HG03159 (cell line): ENCODE results near the gene DEPDC1B.
A peak's percentile ranks its signal among the peaks of the same experiment; 100 is the strongest.
"Not testable (repeated sequence)": the region's sequence is repeated elsewhere in the genome, so short reads cannot be mapped to it uniquely, and the experiment has no call there.

Experiments
- ATAC-seq: cut with Tn5 transposase; IDR thresholded peaks from one replicate; pipeline ENCODE4 v1.9.1; 2021; ENCODE audit warnings: mild to moderate bottlenecking, moderate library complexity; ENCODE audit not compliant: unreplicated experiment

The DEPDC1B gene

DNA sequence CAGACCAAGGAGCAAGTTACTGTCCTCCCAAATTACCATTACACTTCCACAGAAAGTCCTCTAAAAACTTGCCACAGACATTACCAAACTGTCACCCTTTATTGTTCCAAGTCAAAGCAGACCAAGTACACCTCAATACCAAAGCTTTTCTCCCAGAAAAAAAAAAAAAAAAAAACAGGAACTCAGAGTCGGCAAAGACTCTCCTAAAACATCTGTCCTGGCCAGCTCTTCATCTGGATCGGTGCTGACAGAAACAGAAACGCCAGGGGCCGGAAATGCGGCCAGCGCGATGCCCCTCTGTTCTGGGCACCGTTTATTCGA is 718 bp downstream of the DEPDC1B start:
- ATAC-seq: no peak

DNA sequence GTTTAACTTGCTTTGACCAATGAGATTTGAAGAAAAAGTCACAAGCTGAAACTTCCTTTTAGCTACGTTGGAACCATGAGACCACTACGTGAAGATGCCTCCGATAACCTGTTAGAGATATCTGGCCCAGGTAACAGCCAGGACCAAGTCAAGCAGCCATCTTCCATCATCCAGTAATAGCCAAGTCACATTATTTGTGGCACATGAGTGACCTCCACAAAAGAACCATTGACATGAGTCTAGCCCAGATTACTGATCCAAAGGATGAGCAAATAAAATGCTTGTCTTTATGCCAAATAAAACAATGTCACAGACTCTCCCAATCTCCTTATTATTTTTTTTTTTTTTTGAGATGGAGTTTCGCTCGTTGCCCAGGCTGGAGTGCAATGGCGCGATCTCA is 1.6 kb downstream of the DEPDC1B start:
- no peak for ATAC-seq

DNA sequence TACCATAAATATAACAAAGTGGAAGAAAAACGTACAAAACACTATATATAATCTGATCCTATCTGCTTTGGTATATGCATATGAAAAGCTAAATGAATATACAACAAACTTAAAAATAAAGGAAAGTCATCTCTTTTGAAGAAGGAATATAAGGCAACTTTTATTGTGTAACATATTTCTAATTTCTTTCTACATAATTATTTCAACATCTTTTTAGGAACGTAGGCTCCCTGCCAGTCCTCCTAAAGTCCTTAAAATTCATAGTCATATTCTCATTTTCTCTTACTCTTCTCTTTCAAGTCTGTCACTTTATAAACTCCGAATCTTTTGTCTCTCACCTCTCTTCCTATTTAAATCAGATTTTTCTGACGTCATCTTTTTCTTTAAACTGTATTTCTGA is 9.6 kb downstream of the DEPDC1B start:
- no peak for ATAC-seq

DNA sequence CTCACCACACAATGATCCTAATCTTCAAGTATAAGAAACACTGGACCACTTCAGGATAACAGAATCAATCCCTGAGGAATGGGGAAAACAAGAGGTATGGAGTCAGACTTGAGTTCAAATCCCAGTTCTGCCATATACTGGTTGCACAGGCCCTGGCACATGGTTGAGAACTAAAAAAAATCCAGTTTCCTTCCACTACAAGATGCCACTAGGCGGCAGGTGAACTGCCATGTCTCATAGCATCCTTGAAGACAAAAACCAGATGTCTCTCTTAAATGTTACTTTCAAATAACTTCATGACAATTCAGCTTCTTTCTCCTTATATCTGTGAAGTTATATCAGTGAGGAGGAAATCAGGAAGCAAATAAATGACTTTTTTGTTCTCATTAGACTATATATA is 11.0 kb downstream of the DEPDC1B start:
- no peak for ATAC-seq

DNA sequence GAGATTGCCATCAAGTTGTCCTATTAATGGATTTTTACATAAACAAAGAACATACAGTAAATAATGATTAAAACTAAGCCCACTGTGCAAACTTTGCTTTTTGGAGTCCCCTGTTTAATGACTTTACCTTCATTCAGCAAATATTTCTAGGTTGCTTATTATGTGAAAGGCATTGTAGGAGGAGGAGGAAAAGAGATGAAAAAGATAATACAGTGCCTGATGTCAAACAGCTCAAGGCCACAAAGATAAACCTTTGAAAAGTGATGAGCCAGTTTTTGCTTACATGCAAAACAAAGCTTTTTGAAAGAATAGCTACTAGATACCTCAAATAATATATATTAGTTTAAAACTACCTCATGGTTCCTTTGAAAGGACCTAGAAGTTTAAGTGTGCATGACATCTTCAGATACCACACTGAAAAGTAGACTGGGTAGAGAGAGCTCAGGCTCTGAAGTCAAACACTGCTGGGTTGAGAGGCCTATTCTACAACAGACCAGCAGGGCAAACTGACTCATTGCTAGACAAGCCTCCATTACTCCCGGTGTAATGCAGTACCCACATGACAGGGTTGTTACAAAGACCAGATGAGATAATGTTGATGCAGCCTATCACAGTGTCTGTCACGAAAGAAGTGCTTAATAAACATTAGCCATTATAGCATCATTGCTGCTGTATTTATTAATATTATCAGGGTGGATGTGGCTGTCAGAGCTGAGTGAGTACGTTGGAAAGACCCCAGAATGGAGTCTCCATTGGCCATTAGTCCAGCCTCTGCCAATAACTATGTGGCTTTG is 11.8 kb downstream of the DEPDC1B start:
- peak; percentile 96 for ATAC-seq

DNA sequence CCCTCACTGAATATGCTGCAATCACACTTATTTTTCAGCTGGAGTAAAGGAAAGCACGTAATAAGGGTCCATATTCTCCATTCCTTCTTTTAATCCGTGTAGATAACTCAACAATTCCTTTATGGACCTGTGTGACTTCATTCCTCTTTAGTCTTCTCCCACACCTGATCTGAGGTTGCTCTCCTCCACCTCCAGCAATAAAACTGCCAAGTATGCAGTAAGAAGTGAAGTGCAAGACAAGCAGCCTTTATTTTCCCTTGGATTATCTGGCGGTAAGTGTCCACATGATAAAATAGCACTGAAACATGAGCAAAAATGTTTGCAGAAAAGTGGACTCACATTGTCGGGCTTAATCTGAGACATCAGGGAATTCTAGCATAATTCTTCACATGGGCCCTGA is 13.8 kb downstream of the DEPDC1B start:
- ATAC-seq: no peak

DNA sequence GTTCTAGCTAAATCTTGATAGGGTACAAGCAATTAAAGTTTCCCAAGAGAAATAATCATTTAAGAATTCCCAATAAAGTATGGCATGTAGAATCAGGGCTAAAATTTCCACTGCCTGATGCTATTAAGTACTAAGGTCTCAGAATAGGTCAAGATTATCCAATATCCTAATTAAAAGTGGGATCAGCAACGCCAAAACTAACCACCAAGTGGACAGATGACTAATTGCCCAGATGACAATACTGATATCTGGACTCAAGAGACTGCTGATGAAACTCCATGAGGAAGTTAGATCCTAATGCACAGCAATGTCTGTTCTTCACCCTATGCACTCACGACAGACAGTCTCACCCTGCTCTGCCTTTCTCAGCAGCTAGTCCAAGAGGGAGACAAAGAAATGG is 14.3 kb downstream of the DEPDC1B start:
- no peak for ATAC-seq

DNA sequence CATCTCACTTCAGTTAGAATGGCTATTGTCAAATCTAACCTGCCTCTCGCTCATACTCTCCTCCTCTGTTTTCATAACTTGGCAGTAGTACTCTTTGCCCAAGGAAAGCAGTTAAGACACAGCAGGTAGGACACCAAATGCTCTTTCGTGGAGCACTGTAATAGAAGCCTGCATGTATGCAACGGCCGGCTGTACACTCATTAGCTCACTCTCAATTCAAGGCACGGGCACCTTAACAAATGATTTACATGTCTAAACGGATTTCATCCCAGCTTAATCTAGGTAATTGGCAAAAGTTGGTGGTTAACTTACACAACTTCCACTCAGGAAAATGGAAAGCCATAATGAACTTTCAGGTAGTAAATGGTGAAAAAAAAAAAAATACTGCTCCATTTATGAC is 14.9 kb downstream of the DEPDC1B start:
- ATAC-seq: no peak

DNA sequence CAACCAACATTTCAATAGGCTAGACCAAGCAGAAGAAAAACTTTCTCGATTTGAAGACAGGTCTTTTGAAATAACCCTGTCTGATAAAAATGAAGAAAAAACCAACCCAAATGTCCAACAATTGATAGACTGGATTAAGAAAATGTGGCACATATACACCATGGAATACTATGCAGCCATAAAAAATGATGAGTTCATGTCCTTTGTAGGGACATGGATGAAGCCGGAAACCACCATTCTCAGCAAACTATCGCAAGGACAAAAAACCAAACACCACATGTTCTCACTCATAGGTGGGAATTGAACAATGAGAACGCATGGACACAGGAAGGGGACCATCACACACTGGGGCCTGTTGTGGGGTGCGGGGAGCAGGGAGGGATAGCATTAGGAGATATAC is 18.0 kb downstream of the DEPDC1B start:
- ATAC-seq: not testable (repeated sequence)

DNA sequence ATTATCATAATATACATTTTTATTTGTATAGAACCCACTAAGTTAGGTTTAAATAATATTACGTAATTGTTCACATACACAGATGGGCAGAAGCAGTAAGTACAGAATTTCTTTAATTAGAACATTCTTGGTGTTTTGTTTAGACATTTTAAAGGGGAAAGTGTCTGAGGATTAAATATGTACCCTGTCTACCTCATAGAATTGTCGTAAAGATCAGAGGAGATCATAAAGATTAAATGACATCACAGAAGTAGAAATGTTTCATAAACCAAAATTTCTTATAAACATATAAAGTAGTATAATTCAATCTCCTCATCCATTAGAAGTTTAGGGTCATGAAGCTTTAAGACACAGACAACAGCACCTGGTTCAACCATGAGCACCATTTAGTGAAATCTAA is 20.1 kb downstream of the DEPDC1B start:
- no peak for ATAC-seq

DNA sequence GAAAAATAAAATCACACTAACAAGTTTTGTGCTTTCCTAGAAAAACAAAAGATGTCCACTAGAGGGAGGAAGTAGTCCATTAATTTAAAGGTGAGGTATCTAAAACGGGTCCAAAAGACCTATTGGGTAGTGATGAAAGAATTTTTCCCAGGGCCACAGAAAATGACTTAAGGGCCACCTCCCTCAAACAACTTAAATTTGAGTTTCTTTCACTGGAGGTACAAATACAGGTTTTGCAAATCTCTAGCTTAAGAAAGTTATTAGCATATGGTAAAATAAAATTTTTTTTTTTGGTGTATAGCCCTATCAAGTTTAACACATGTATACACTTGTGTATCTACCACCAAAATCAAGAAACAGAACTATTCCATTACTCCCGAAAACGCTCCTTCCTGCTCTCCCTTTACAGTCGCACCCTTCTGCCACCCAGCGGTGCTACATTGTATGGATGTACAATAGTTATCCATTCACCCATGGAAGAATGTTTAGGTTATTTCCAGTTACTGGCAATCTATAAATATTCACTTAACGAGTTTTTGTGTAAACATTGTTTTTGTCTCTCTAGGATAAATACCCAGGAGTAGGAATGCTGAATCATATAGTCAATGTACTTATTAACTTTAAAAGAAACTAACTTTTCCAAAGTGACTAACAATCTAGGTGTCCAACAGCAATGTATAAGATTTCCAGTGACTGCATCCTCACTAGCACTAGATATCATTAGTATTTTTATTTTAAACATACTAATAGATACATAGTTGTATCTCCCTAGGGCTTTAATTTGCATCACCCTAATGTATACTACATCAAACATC is 21.9 kb downstream of the DEPDC1B start:
- peak; percentile 56 for ATAC-seq

DNA sequence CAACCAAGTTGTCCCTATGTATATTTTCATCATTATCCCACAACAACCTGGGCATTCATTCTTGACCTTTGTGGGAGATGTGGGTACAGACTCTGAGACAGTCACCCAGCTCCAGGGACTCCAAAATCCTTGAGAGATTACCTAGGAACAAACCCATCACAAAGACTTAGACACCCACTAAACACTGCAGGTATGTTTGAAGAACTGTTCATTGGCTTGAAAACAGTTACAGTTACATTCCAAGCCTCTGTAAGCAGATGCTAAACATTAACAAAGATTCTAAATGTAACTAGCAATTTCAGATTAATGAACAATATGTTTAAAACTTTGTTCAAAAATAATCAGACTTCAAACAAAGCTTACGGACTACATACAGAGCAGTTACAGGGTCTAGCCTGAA is 24.7 kb downstream of the DEPDC1B start:
- no peak for ATAC-seq

DNA sequence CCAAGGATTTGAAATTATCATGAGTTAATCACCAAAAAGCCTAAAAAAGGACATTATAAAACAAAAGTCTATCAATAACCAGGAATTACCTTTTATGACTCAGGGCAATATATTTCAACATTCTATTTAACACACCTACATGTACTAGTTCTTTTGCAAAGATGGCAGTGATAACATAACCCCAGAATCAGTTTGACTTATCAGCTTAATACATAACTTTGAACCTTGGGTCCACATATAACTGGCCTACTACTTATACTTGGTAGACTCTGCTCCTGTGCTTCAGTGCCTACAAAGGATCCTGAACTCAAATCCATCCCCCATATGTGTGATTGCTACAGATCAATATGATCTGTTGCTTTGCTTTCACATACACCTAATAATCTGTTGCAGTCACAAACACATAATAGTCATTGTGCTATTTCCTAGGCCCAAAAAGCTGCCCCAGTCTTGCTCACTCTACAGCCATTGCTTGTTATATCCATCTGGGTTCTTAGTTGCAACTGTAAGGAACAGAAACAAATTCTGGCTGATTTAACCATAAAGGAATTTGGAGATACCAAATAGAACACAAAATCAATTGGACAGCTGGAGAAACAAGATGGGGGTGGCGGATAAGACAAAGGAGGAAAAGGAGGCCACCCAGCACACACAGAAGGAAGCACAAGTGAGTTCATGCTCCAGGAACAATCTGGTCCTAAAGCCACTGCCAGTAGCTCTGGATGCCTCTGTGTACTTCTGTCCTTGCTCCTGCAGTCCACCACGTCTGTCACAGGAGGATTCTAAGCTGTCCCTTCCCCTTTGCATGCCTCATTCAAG is 25.5 kb downstream of the DEPDC1B start:
- no peak for ATAC-seq

DNA sequence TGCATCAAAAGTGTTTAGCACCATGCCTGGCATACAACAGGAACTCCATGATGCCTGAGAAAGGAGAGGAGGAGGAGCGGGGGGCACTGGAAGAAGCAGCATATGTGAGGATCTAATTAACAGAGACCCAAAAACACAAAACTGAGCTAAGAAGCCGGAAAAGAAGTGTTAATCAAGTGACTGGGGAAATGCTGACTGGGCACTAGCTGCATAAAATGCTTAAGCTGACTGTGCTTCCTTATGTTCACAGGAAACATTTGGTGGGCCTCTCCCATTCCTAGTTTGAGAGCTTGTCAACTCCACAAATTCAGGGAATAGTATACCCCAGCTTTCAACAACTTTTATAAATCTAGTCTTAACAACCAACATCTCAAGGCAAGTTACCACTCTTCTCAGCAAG is 26.6 kb downstream of the DEPDC1B start:
- no peak for ATAC-seq

DNA sequence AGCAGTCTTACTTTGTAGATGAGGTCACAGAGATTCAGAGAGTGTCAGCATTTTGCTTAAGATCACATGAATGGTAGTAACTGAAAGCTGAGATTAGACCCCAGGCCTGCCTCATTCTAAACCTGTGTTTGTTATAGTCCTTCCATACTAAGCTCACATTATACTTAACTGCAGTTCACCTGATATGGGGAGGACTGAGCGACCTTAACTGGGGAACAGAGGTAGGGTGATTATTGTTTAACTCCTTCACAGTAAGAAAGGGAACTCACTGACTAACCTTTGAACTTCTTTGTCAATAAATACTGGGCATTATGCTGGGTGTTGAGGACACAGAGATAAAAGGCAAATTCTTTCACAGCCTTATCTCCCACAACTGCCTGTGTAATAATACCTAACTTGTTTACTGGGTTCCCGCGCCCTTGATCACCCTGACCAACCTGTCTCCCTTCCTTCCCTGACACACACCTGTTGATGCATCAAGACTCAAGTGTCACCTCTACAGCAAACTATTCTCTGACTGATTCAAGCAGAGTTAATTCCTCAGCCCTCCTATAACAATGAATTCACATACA is 27.2 kb downstream of the DEPDC1B start:
- ATAC-seq: no peak

DNA sequence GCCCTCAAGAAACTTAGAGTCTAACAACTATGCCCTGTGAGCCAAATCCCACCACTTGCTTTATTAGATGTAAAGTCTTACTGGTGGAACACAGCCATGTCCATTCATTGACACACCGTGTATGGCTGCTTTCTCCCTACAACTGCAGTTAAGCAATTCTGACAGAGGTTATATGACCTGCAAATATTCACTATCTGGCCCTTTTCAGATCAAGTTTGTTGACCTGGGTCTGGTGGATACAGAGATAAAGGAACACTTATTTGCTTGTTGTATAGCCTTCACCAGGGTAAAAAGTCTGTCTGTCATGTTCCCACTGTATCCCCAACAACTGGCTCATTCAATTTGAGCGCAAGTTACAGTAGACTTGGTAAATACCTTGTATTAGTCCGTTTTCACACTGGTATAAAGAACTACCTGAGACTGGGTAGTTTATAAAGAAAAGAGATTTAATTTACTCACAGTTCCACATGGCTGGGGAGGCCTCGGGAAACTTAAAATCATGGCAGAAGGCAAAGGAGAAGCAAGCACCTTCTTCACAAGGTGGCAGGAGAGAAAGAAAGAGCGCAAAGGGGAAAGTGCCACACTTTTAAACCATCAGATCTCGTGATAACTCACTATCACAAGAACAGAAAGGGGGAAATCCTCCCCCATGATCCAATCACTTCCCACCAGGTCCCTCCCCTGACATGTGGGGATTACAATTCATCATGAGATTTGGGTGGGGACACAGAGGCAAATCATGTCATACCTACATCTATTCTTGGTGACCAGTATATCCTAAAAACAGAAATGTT is 27.9 kb downstream of the DEPDC1B start:
- ATAC-seq: no peak

DNA sequence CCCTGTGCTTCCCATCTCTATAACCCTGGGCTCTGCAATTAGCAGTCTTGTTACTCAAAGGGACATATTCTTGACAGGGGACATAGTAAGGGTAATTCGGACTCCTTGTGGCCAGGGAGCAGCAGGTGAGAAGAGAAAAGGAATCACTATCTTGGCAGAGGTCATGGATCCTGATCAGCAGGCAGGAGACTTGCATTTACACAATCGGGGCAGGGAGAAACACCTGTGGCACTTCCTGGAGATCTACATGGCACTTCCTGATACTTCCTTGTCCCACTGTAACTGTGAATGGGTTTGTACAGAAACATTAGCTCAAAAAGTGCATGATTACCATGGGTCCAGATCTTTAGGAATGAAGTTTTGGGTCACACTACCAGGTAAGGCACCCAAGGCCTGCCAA is 29.2 kb downstream of the DEPDC1B start:
- ATAC-seq: no peak

DNA sequence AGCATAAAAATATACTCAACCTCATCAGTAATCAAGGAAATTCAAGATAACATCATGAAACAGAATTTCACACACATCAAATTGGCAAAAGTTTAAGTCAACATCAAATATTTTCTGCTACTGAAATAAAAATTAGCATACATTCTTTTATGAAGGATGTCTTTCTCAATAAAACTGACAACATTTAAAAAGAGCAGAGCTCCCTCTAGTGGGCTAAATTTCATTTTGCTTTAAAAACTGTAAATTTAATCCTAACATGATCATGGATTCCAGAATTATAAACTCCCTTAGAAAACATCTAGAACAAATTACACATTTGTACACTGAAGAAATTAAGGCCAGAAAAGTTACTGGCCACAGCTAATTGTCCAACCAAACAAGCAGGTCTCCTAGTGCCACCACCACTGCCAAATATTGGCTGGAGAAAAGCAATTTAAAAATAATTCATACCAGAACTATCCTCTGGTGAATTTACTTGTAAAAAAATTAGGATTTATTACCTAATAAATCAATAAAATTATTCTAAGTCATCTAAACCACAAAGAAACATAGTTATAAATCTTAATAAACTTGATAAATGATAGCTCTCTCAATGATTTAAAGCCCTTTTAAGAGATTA is 31.2 kb downstream of the DEPDC1B start:
- ATAC-seq: no peak

DNA sequence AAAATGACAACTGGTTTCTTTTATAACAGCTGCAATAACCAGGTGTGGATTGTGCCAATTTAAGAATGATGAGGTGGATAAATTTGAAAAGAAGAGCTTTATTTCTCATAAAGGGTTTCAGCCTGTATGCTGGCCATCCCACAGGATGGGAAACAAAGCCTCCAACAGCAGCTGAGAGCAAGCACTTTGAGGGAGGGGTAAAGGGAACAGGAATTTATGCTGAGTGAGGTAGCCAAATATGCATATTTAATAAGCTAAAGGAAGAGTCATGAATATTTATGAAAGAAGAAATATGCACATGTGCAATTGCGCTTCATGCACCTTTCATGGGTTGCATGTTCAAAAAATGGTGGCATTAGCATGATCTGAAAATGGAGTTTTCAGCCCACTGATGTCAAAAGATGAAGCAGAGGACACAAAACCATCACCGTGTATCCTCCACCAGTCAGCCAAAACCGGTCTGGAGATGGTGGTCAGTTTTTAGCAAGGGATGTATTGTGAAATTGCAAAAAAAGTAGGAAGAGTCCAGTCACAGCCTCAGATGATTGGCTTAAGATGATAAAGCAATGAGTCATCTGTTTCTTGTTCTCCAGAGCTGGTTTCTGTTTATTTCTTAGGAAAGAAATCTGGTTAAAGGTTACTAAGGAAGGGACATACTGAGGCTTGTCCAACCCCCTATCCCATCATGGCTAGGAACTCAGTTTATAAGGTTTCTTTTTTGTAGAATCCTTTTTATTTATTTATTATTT is 47.9 kb downstream of the DEPDC1B start:
- no peak for ATAC-seq
